ENCODE measurements around the gene LMO7. TPM values are rescaled to one million over a fixed set of nuclear protein-coding genes. Genes with fewer than 3 reads are reported as not detected.

Gene LMO7
- total and polyA plus RNA-seq, 2 of the 8 experiments (the other 6 are each of a cell fraction or from before 2014, with no cell fraction given) = 8.1 to 28.3 TPM

- TF ChIP-seq POLR2AphosphoS5 (IDR thresholded peaks at IDR 0.05; ENCODE audit: low read depth, low read length) = no peak
- no peak for TF ChIP-seq KDM5A (IDR thresholded peaks at IDR 0.05; ENCODE audit: low read length)
- no peak for TF ChIP-seq SUZ12 (IDR thresholded peaks at IDR 0.05; ENCODE audit: low read length)
- no peak for TF ChIP-seq HDAC2 (IDR thresholded peaks at IDR 0.05; ENCODE audit: borderline replicate concordance in 1 of 2, low read depth in 2 of 2, low read length in 2 of 2)
- TF ChIP-seq TCF12 (IDR thresholded peaks at IDR 0.05; ENCODE audit: low read depth, low read length) = no peak
- TF ChIP-seq RXRA (IDR thresholded peaks at IDR 0.05; ENCODE audit: insufficient read depth, low read depth, low read length) = no peak
- no peak for TF ChIP-seq JUN (IDR thresholded peaks at IDR 0.05; ENCODE audit: low read depth, low read length)
- TF ChIP-seq SIRT6 (IDR thresholded peaks at IDR 0.05; ENCODE audit: low read length) = no peak
- TF ChIP-seq RAD21 (IDR thresholded peaks at IDR 0.05 in 1 of 2, conservative IDR thresholded peaks at IDR 0.05 in 1 of 2; ENCODE audit: low read depth in 2 of 2, low read length in 2 of 2) = no peak
- Histone ChIP-seq H3K23me2 (ENCODE audit: low read depth, low read length) (peaks cover 16% of the 10 kb centered on the region; the same call in 1 of the 2 replicates), H3K27me3 (replicated peaks in 1 of 4; ENCODE audit: control insufficient read depth in 3 of 4, extremely low read depth in 1 of 4, insufficient read depth in 3 of 4, low read length in 3 of 4) (peaks cover 4 to 25% (median 14%) of the 10 kb centered on the region in 4 experiments), H3K14ac (ENCODE audit: insufficient read length) (no peak overlapping the region), H3K79me1 (ENCODE audit: low read depth, low read length) (no peaks in the 10 kb centered on the region), H3K79me2 (ENCODE audit: control insufficient read depth in 1 of 2, insufficient read depth in 2 of 2, low read length in 2 of 2) (no peaks in the 10 kb centered on the region), H3K9ac (replicated peaks in 1 of 4; ENCODE audit: extremely low read depth in 1 of 4, low read depth in 3 of 4, low read length in 3 of 4) (no peak overlapping the region), H2BK5ac (ENCODE audit: low read depth, low read length) (no peak overlapping the region), H3K9me3 (ENCODE audit: insufficient read depth in 2 of 2, low read depth in 1 of 2, low read length in 1 of 2) (no peaks in the 10 kb centered on the region), H3K4ac (replicated peaks; ENCODE audit: insufficient read length, low read depth, low read length) (no peak overlapping the region), H2BK120ac (replicated peaks; ENCODE audit: low read depth, low read length) (no peak overlapping the region), H3K23ac (ENCODE audit: insufficient read length) (no peak overlapping the region), H3K18ac (ENCODE audit: extremely low read depth, low read length) (no peak overlapping the region), H3K4me3 (ENCODE audit: extremely low read depth in 1 of 4, insufficient read depth in 2 of 4, low read depth in 3 of 4, low read length in 4 of 4) (no peak overlapping the region), H2BK20ac (ENCODE audit: low read length) (no peak overlapping the region), H4K20me1 (replicated peaks in 1 of 2; ENCODE audit: control insufficient read depth in 1 of 2, insufficient read depth in 2 of 2, low read length in 2 of 2) (no peaks in the 10 kb centered on the region), H4K5ac (ENCODE audit: insufficient read length, low read depth, low read length) (no peak overlapping the region), H3K27ac (ENCODE audit: low read depth, low read length) (no peak overlapping the region), H2BK12ac (ENCODE audit: low read depth, low read length) (no peak overlapping the region), H2AK5ac (ENCODE audit: low read depth, low read length) (no peak overlapping the region), H2BK15ac (ENCODE audit: low read length) (no peak overlapping the region), H3K4me1 (replicated peaks in 1 of 4; ENCODE audit: control insufficient read depth in 3 of 4, insufficient read depth in 4 of 4, low read length in 3 of 4) (peaks cover 2 to 6% (median 3%) of the 10 kb centered on the region in 4 experiments; a peak in 6 of 7 replicates), H2AFZ (ENCODE audit: low read length) (no peak overlapping the region), H4K91ac (replicated peaks; ENCODE audit: insufficient read length, low read length) (no peak overlapping the region), H4K8ac (ENCODE audit: extremely low read depth, insufficient read depth, low read length) (no peak overlapping the region), H3K56ac (replicated peaks; ENCODE audit: insufficient read length, low read depth, low read length) (no peak overlapping the region), H3K4me2 (ENCODE audit: insufficient read depth in 1 of 2, low read depth in 2 of 2, low read length in 2 of 2) (no peak overlapping the region), H3K36me3 (ENCODE audit: control insufficient read depth in 2 of 4, insufficient read depth in 4 of 4, low read length in 3 of 4) (no peaks in the 10 kb centered on the region)
- DNase-seq (ENCODE audit: low read depth in 1 of 2, low spot score in 2 of 2) = no peak
- CTCF ChIA-PET (ENCODE audit: partially characterized antibody) = interaction anchor here (0.6 kb wide), 4 partner anchors 24 to 1423 kb away, joined by 3 to 5 read pairs (median 4); no protein-coding TSS in a partner anchor
- no peak for FAIRE-seq
- POLR2A ChIA-PET (ENCODE audit: partially characterized antibody) = no interaction called here
- 87% methylated on average over 2 of the region's 2 CpGs; no CpG with 5 or more reads in 1 of the 2 experiments for WGBS, 2 experiments (ENCODE audit: extremely low coverage in 1 of 2, insufficient coverage in 1 of 2, insufficient read length in 1 of 2, insufficient replicate concordance in 2 of 2, low coverage in 1 of 2, low lambda C conversion rate in 2 of 2, missing lambda C conversion rate in 1 of 2)
Observed at GRCh38 chr13:75633285-75633684, 2.8 kb upstream of the LMO7 start.
